Nasal cavity respiratory epithelium epithelial cell of viscerocranial mucosa (primary cell): ENCODE data around the gene OLIG2. TPM values are rescaled to one million over a fixed set of nuclear protein-coding genes. Genes with fewer than 3 reads are reported as not detected.

Experiments
- total RNA-seq: library from RNA; depleted of rRNA; stranded (reverse); fragments of >200 nt; gene quantifications from 2 replicates; pipeline ENCODE4 v1.2.3, GENCODE V29; 2014

The OLIG2 gene
- not detected in 2 replicates for total RNA-seq

DNA sequence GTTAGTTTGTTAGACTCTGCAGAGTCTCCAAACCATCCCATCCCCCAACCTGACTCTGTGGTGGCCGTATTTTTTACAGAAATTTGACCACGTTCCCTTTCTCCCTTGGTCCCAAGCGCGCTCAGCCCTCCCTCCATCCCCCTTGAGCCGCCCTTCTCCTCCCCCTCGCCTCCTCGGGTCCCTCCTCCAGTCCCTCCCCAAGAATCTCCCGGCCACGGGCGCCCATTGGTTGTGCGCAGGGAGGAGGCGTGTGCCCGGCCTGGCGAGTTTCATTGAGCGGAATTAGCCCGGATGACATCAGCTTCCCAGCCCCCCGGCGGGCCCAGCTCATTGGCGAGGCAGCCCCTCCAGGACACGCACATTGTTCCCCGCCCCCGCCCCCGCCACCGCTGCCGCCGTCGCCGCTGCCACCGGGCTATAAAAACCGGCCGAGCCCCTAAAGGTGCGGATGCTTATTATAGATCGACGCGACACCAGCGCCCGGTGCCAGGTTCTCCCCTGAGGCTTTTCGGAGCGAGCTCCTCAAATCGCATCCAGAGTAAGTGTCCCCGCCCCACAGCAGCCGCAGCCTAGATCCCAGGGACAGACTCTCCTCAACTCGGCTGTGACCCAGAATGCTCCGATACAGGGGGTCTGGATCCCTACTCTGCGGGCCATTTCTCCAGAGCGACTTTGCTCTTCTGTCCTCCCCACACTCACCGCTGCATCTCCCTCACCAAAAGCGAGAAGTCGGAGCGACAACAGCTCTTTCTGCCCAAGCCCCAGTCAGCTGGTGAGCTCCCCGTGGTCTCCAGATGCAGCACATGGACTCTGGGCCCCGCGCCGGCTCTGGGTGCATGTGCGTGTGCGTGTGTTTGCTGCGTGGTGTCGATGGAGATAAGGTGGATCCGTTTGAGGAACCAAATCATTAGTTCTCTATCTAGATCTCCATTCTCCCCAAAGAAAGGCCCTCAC is at the start of gene OLIG2:
TSS of gene OLIG2 (plus strand) at position 447 of the 954 bp plus-strand sequence. CDS start 928 bp downstream, outside the sequence.

GRCh38 chr21:33069994-33070743 is 44.4 kb downstream of the OLIG2 start, which contains the start of gene OLIG1:
Gene OLIG1, plus strand, starts transcription at chr21:33070141. Its CDS starts 106 bp downstream, at chr21:33070247.

Other genes starting within 250 kb of the OLIG2 start
- gene OLIG1, start 44.2 kb downstream of the OLIG2 start, total RNA-seq, result not detected in 2 replicates
- 1.4 and 7.6 TPM in 2 replicates for gene IFNAR2, start 204.0 kb downstream of the OLIG2 start, total RNA-seq
- gene IL10RB, start 240.4 kb downstream of the OLIG2 start, total RNA-seq, result 24.6 and 28.0 TPM in 2 replicates